Glutamatergic neuron (in vitro differentiated cells): Measurements from ENCODE around the gene PRAMEF1. TPM values are rescaled to one million over a fixed set of nuclear protein-coding genes. Genes with fewer than 3 reads are reported as not detected.
"Not testable (repeated sequence)": the region's sequence is repeated elsewhere in the genome, so short reads cannot be mapped to it uniquely, and the experiment has no call there.

ENCODE experiments used
- DNase-seq: peaks from one replicate; pipeline ENCODE4 v3.0.0; 2022
- H3K27ac Mint-ChIP-seq: one replicate; pipeline ENCODE4 v1.8.0; 2020; ENCODE audit warnings: mild to moderate bottlenecking, mixed read lengths, inconsistent platforms; ENCODE audit not compliant: unreplicated experiment
- H3K27me3 Mint-ChIP-seq: one replicate; pipeline ENCODE4 v1.8.0; 2020; ENCODE audit warnings: mild to moderate bottlenecking, moderate library complexity, mixed read lengths, inconsistent platforms; ENCODE audit not compliant: unreplicated experiment
- H3K36me3 Mint-ChIP-seq: one replicate; pipeline ENCODE4 v1.8.0; 2020; ENCODE audit warnings: mild to moderate bottlenecking, mixed read lengths, inconsistent platforms; ENCODE audit not compliant: unreplicated experiment
- H3K4me1 Mint-ChIP-seq: one replicate; pipeline ENCODE4 v1.8.0; 2020; ENCODE audit warnings: mild to moderate bottlenecking, low read depth, mixed read lengths, inconsistent platforms; ENCODE audit not compliant: unreplicated experiment
- H3K4me3 Mint-ChIP-seq: one replicate; pipeline ENCODE4 v1.8.0; 2020; ENCODE audit warnings: mild to moderate bottlenecking, mixed read lengths, inconsistent platforms; ENCODE audit not compliant: unreplicated experiment
- H3K9me3 Mint-ChIP-seq: one replicate; pipeline ENCODE4 v1.8.0; 2020; ENCODE audit warnings: mild to moderate bottlenecking, moderate library complexity, mixed read lengths, inconsistent platforms; ENCODE audit not compliant: unreplicated experiment
- CTCF ChIP-seq: fragments of 200-600 bp; sonication (generic); IDR thresholded peaks from one replicate; pipeline ENCODE4 v1.5.0; 2021; ENCODE audit not compliant: partially characterized antibody, unreplicated experiment
- total RNA-seq: library from RNA; stranded (reverse); fragmentation: NEBNext Ultra II Directional; extraction: Animal tissue kit (Norgen Biotek cat#: 25700); gene quantifications from one replicate; pipeline ENCODE4 v1.2.1, GENCODE V29; 2021; ENCODE audit not compliant: unreplicated experiment

Gene PRAMEF1
- total RNA-seq, 1 donor from 2014 or later = 0.44 TPM

- H3K4me3 Mint-ChIP-seq, H3K9me3 Mint-ChIP-seq, H3K27me3 Mint-ChIP-seq, H3K4me1 Mint-ChIP-seq, H3K36me3 Mint-ChIP-seq, H3K27ac Mint-ChIP-seq, DNase-seq: not testable (repeated sequence)
- peak; percentile 37 for TF ChIP-seq CTCF
Observed at GRCh38 chr1:12783783-12784182, 7.4 kb upstream of the PRAMEF1 start.

- not testable (repeated sequence) for H3K9me3 Mint-ChIP-seq, H3K4me3 Mint-ChIP-seq, H3K27ac Mint-ChIP-seq, H3K4me1 Mint-ChIP-seq, H3K27me3 Mint-ChIP-seq, H3K36me3 Mint-ChIP-seq
- DNase-seq = peak; percentile 26
Observed at GRCh38 chr1:12784729-12785128, 6.5 kb upstream of the PRAMEF1 start.

- H3K4me3 Mint-ChIP-seq = no peak overlapping the region
- no peak for DNase-seq
- H3K4me1 Mint-ChIP-seq = no peaks in the 10 kb centered on the region
- TF ChIP-seq CTCF = no peak
- no peaks in the 10 kb centered on the region for H3K36me3 Mint-ChIP-seq
- H3K9me3 Mint-ChIP-seq = peaks cover 4% of the 10 kb centered on the region
- peaks cover 2% of the 10 kb centered on the region for H3K27me3 Mint-ChIP-seq
- no peak overlapping the region for H3K27ac Mint-ChIP-seq
Observed at GRCh38 chr1:12798911-12799310, 7.7 kb downstream of the PRAMEF1 start.

- H3K27me3 Mint-ChIP-seq = peaks cover 1% of the 10 kb centered on the region
- no peaks in the 10 kb centered on the region for H3K36me3 Mint-ChIP-seq
- peaks cover 4% of the 10 kb centered on the region for H3K9me3 Mint-ChIP-seq
- no peak overlapping the region for H3K27ac Mint-ChIP-seq
- no peak for DNase-seq
- no peaks in the 10 kb centered on the region for H3K4me1 Mint-ChIP-seq
- H3K4me3 Mint-ChIP-seq = no peak overlapping the region
- TF ChIP-seq CTCF = no peak
Observed at GRCh38 chr1:12799730-12800129, 8.5 kb downstream of the PRAMEF1 start.

GRCh38 chr1:12809933-12810332 is 18.7 kb downstream of the PRAMEF1 start:
- Mint-ChIP-seq H3K4me3 (no peak overlapping the region), H3K9me3 (peaks cover 12% of the 10 kb centered on the region), H3K27me3 (peaks cover 4% of the 10 kb centered on the region), H3K36me3 (peaks cover 12% of the 10 kb centered on the region), H3K4me1 (no peaks in the 10 kb centered on the region), H3K27ac (no peak overlapping the region)
- no peak for TF ChIP-seq CTCF
- no peak for DNase-seq
